Ishikawa (cell line): ENCODE measurements around the gene LBX2.

Experiments used
- CEBPB ChIP-seq: IDR thresholded peaks from 2 replicates; pipeline ENCODE4 v1.6.1; 2012
- CREB1 ChIP-seq: IDR thresholded peaks from 2 replicates; pipeline ENCODE4 v1.6.1; 2012; ENCODE audit warnings: low read depth
- EGR1 ChIP-seq: IDR thresholded peaks from 2 replicates; pipeline ENCODE4 v1.6.1; 2012
- EP300 ChIP-seq: IDR thresholded peaks from 2 replicates; pipeline ENCODE4 v1.6.1; 2012; ENCODE audit warnings: borderline replicate concordance
- FOXM1 ChIP-seq: IDR thresholded peaks from 2 replicates; pipeline ENCODE4 v1.6.1; 2012; ENCODE audit warnings: low read depth, borderline replicate concordance
- MAX ChIP-seq: IDR thresholded peaks from 2 replicates; pipeline ENCODE4 v1.6.1; 2012
- NFIC ChIP-seq: IDR thresholded peaks from 2 replicates; pipeline ENCODE4 v1.6.1; 2012
- RAD21 ChIP-seq: IDR thresholded peaks from 2 replicates; pipeline ENCODE4 v1.6.1; 2012; ENCODE audit warnings: low read depth
- REST ChIP-seq: IDR thresholded peaks from 2 replicates; pipeline ENCODE4 v1.6.1; 2012; ENCODE audit warnings: low read depth, mild to moderate bottlenecking
- TAF1 ChIP-seq: IDR thresholded peaks from 2 replicates; pipeline ENCODE4 v1.6.1; 2012; ENCODE audit warnings: low read depth, mild to moderate bottlenecking
- TCF12 ChIP-seq: IDR thresholded peaks from 2 replicates; pipeline ENCODE4 v1.6.1; 2012; ENCODE audit warnings: low read depth
- TEAD4 ChIP-seq: IDR thresholded peaks from 2 replicates; pipeline ENCODE4 v1.6.1; 2012
- USF1 ChIP-seq: IDR thresholded peaks from 2 replicates; pipeline ENCODE4 v1.6.1; 2012
- YY1 ChIP-seq: IDR thresholded peaks from 2 replicates; pipeline ENCODE4 v1.6.1; 2012; ENCODE audit warnings: low read depth
- ZBTB7A ChIP-seq: IDR thresholded peaks from 2 replicates; pipeline ENCODE4 v1.6.1; 2012; ENCODE audit warnings: low read depth

LBX2 gene

GRCh38 chr2:74535440-74535965 is 36.1 kb upstream of the LBX2 start:
- no peak for TF ChIP-seq EP300
- TF ChIP-seq FOXM1, result no peak
- no peak for TF ChIP-seq EGR1
- TF ChIP-seq REST, result no peak
- no peak for TF ChIP-seq TCF12
- no peak for TF ChIP-seq CREB1

- no peak for TF ChIP-seq CEBPB
- no peak for TF ChIP-seq FOXM1
- no peak for TF ChIP-seq EGR1
- TF ChIP-seq CREB1, result no peak
- no peak for TF ChIP-seq NFIC
- TF ChIP-seq MAX, result no peak
- TF ChIP-seq TAF1, result no peak
- no peak for TF ChIP-seq TCF12
- TF ChIP-seq USF1, result no peak
- TF ChIP-seq YY1, result no peak
- TF ChIP-seq EP300, result no peak
- no peak for TF ChIP-seq ZBTB7A
- TF ChIP-seq TEAD4, result no peak
- no peak for TF ChIP-seq REST
- TF ChIP-seq RAD21, result no peak
These were observed 35.0 kb upstream of the LBX2 start for GRCh38 chr2:74534411-74534810.

- TF ChIP-seq EGR1 (no peak), CEBPB (no peak), USF1 (no peak), FOXM1 (no peak), TCF12 (no peak), TEAD4 (no peak)
These were observed 34.1 kb upstream of the LBX2 start for GRCh38 chr2:74533464-74533863.

- TF ChIP-seq RAD21 (peak; percentile 40), EP300 (no peak), TAF1 (no peak), EGR1 (no peak)
These were observed 32.8 kb upstream of the LBX2 start for GRCh38 chr2:74532222-74532621.

GRCh38 chr2:74531666-74532065 is 32.3 kb upstream of the LBX2 start:
- TF ChIP-seq MAX, result no peak
- no peak for TF ChIP-seq CEBPB
- no peak for TF ChIP-seq TCF12
- TF ChIP-seq CREB1, result no peak
- no peak for TF ChIP-seq TAF1
- no peak for TF ChIP-seq NFIC
- no peak for TF ChIP-seq RAD21
- TF ChIP-seq EP300, result no peak
- TF ChIP-seq FOXM1, result no peak

GRCh38 chr2:74530239-74531187 is 31.1 kb upstream of the LBX2 start:
- TF ChIP-seq TCF12 (no peak), NFIC (no peak), MAX (peak; percentile 81), ZBTB7A (peak; percentile 48; the same call in 1 of the 2 replicates), EP300 (no peak), TEAD4 (no peak), RAD21 (no peak), CREB1 (no peak), FOXM1 (no peak), EGR1 (no peak)
